Islet of Langerhans (tissue), 1 donor: Measurements from ENCODE around the gene MCCC2.
A peak's percentile ranks its signal among the peaks of the same experiment; 100 is the strongest.
"Not testable (repeated sequence)": the region's sequence is repeated elsewhere in the genome, so short reads cannot be mapped to it uniquely, and the experiment has no call there.

ENCODE experiments used
- FAIRE-seq: peaks from one replicate; lab custom pipeline; 2011; peaks lifted over from hg19 to GRCh38; lab: Jason Lieb, UNC

The MCCC2 gene

DNA sequence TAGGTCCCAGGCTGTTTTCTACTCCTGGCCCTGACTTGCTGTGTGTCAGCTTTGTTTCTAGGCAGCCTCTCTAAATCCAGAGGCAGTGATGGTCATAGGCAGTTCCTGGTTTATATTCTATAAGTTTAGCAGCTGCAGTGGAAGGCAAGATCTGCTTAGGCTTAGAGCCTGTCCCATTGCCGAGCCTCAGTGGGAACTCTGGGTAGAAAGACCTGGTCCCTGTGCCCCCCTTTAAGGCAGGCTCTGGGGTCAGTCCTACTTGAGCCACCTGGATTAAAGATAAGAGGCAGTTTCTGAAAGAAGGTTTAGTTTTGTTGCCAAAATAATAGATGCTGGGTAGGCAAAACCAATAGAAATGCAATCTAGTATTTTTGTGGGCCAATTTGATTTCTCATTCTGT, 13.6 kb downstream of the MCCC2 start:
- FAIRE-seq: no peak

DNA sequence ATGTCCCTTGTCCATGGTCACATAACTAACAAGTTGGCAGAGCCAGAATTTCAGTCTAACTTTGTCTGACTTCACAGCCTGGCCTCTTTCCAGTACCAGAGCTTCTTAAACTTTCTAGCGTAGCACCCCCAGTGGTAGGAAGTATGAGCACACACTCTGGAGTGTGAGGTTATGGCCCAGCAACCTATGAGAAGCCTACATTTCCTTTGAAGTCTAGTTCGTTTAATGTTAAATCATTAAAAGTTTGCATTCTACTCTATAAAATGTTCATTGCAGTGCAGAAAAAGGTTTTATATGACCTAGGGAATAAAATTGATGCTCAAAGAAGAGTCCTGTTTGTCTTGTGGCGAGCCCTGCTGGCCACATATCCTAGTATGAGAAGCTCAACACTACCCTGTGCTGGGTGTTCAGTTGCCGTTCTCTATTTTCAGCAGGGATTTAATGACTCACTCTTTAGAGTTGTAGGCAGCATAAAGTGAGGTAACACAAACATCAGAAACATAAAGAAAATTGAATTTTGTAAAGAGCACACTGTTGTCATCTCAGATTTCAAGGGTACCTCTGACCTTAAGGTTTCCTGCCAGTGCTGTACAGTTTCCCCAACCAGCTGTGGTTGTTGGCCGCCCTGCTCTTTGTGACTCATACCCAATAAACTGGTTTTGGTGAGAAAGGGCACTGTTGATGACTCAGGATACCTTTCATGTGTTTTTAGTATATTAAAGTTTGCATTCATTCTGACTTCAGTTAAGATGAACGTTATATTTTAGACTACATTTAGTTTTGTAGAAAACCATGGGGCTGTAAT, 14.3 kb downstream of the MCCC2 start:
- no peak for FAIRE-seq

DNA sequence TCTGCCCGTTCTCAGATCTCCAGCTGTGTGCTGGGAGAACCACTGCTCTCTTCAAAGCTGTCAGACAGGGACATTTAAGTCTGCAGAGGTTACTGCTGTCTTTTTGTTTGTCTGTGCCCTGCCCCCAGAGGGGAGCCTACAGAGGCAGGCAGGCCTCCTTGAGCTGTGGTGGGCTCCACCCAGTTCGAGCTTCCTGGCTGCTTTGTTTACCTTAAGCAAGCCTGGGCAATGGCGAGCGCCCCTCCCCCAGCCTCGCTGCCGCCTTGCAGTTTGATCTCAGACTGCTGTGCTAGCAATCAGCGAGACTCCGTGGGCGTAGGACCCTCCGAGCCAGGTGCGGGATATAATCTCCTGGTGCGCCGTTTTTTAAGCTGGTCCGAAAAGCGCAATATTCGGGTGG, 22.8 kb downstream of the MCCC2 start:
- FAIRE-seq: not testable (repeated sequence)

DNA sequence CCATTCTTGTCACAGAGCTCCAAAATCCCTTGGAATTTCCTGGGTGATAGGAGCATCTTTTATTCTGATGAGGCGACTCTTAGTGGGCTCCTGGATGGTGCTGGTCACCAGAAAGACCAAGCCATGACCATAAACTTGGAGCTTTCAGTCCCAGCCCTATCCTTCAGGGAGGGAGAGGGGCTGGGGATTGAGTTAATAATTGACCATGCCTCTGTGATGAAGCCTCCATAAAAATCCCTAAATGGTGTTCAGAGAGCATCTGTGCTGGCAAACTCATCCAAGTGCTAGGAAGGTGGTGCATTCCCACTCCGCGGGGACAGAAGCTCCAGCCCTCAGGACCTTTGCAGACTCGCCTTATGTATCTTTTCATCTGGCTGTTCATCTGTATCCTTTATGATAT, 28.7 kb downstream of the MCCC2 start:
- no peak for FAIRE-seq

DNA sequence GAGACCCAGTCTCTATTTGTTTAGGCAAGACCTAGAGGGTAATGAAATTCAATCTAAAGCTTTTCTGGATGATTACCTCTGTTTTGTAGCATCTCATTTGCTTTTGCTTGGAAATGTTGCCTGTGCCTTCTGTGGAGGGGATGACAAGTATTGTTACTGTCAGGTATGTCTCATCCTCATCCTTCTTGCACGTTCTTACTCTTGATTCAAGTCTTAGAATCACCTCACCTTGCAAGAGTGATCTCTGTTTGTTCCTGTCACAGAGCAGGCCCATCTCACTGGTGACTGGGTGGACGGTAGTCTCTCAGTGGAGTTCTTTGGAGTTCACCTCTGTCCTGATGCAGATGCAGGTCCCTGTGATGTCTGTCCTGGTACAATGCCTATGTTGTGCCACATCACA, 33.5 kb downstream of the MCCC2 start:
- FAIRE-seq: no peak

DNA sequence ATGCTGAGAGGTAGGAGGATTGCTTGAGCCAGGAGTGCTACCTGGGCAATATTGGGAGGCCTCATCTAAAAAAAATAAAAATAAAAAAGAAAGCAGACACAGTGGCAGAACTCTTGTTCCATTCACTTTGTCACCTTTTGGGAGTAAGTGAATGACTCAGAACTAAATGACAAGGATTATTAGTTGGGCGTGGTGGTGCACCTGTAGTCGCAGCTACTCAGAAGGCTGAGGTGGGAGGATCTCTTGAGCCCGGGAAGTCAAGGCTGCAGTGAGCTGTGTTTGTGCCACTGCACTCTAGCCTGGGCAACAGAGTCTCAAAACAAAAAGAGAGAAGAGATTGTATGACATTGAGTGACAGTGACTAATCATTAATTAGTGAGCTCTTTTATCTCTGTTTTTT, 34.1 kb downstream of the MCCC2 start:
- FAIRE-seq: no peak

DNA sequence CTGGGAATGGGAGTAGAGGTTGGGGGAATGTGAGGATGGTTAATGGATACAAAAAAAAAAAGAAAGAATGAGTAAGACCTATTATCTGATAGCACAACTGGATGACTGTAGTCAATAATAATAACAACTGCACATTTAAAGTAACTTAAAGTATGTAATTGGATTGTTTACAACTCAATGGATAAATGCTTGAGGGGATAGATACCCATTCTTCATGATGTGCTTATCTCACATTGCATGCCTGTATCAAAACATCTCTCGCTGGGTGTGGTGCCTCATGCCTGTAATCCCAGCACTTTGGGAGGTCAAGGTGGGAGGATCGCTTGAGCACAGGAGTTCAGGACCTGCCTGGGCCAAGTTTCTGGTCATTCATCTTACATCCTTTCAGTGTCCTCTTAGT, 34.6 kb downstream of the MCCC2 start:
- FAIRE-seq: no peak

DNA sequence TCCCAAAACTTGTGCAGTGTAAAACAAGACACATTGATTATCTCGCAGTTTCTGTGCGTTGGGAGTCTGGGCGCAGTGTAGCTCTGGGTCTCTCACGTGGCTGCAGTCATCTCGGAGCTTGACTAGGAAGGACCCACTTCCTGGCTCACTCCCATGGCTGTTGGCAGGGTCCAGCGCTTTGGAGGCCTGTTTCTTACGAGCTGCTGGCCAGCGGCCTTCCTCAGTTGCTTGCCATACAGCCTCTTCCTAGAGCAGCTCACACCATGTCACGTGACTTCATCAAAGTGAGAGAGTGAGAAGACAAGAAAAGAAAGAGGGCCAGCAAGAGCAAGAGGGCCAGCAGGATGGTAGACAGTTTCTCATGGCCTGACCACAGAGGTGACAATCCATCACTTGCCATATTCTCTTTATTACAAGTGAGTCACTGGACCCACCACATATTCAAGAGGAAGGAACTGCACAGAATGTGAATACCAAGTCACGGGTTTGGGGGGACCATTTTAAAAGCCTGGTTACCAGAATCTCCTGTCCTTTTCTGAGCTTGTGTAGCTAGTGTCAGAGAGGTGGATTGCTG, 36.2 kb downstream of the MCCC2 start:
- FAIRE-seq: no peak

DNA sequence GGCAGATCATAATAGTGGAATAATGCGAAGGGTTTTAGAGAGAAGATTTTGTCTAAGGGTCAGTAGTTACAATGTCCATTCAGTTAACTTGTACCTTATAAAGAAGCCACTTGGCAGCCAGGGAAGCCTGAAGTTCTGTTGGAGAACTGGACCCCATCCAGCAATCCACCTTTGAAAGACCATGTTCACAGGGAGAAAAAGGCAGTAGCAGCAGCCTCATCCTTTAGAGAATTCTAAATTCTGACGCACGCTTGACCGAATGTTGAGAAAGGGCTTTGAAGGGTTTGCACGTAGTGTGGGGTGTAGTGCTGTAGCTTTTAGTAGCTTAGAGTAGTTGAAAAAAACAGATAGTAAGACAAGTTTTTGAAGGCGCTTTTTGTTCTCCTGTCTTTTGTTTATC, 42.8 kb downstream of the MCCC2 start:
- FAIRE-seq: no peak

DNA sequence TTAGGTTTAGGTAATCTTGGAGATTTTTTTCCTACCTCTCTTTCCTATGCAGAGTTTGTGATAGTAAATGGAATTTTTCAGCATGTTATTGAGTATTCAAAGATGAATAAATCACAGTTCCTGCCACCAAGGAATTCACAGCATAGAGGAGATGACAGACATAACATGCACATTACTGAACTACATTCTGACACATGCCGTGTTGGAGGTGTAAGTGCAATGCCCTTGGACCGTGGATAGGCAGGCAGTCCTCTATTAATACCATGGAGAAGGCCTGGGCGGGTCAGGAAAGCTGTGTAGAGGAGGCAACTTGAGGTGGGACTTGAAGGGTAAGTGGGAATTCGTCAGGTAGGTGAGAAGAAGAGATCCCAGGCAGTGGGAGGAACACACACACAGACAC, 43.9 kb downstream of the MCCC2 start:
- no peak for FAIRE-seq

DNA sequence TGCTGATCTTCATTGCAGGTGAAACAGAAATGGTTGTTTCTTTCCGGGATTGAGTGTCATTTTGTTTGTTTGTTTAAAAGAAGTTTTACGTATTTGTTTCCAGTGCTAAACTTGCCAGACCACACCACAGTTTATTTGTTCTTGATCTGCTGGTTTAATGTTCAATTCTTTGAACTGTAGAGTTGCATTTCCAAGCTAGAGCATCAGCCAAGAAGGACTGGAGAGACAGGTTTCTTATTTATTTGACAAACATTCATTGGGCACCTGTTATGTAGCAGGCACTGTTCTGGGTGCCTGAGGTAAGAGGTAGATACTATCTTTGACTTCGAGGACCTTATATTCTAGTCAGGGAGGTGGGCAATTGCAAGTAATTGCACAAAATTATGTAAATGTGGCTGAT, 45.0 kb downstream of the MCCC2 start:
- FAIRE-seq: no peak

DNA sequence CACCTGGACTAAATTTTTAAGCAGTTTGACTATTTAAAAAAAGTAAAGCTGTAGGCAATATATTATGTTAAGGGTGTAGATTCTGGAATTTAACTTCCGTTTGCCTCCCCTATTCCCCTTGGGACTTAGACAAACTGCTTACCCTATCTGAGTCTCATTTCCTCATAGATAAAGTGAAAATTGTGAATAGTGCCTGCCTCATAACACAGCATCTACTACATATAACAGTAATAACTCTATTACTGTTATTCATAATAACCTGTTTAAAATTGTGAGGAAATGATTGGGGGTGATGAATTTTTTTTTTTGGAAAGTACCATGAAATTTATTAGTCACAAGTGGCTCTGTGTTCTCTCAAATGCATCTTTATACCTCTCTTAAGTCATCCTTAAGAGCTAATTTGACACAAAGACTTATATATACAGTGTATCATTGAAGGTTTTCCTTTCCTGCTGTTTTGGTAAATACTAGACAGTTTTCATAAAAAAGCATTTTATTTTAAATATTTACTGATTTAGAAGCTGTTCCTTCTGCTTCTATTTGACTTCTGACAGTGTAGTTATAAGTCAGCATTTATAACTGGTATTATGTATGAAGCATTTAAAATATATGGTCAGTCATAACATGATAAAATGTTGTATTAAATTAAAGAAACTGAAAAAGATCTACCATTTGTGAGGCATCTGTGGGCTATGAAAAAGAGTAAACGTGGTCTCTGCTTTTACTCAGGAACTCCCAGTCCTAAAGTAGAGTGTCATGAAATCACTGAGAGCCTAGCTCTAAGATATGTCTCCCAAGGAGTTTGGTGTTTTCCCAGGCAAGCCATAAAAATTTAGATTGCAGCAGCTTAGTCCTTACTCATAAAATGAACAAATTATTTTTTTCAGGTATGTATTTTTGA, 46.4 kb downstream of the MCCC2 start:
- FAIRE-seq: no peak

DNA sequence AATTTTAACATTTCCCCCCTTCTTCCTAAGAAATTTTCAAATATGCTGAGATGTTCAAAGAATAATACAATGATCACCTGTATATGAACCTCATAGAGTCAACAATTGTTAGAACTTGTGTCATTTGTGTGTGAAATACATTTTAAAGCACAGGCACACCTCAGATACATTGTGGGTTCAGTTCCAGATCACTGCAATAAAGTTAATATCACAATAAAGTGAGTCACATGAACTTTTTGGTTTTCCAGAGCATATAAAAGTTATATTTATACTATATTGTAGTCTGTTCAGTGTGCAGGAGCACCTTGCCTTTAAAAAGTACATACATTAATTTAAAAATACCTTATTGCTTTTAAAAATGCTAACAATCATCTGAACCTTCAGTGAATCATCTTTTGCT, 50.0 kb downstream of the MCCC2 start:
- no peak for FAIRE-seq

DNA sequence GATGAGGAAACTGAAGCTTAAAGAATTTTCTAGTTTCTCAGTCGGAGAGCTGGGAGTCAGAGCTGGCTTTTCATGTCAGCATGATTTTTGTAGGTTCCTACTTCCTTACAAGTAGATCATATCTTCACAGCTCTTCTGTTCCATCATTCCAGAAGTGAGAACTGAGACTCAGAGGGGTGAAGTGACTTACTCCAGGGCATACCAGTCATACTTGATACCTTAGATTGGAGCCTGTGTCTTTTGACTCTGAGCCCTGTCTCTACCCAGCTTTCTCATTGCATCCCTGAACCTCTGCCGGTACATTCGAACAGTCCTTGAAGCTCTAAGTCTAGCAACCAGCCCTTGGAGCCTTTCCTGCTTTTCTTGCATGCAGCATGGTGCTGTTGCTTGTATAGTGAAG, 53.3 kb downstream of the MCCC2 start:
- no peak for FAIRE-seq

DNA sequence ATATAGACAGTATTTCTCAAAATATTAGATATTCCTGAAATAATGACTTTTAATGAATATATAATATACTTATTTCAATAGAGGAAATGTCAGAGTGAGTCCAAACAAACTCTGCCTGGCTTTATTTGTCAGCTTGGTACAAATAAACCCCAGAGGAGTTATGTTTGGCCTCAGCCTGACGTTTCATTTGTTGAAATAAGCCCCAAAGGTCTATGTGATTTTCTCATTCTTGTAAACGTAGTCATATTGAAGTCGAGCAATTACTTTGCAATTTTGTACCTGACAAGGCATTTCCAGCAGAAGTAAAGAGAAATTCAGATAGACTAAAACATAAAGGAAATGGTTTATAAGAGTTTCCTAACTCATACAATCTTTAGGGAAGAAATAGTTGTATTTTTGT, 57.9 kb downstream of the MCCC2 start:
- no peak for FAIRE-seq

DNA sequence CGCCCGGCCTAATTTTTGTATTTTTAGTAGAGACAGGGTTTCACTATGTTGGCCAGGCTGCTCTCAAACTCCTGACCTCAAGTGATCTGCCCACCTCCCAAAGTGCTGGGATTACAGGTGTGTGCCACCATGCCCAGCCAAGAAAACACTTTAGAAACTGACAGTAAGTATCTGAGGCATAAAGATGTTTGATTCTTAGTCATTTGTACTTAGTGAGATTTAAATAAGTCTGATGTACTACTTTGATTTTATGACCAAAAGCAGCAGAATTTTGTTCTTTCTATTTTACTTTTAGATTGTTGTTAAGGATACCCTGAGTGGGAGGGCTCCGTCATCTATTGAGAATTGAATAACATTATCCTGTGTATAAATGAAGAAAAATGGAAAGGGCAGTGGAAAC, 63.8 kb downstream of the MCCC2 start:
- not testable (repeated sequence) for FAIRE-seq

DNA sequence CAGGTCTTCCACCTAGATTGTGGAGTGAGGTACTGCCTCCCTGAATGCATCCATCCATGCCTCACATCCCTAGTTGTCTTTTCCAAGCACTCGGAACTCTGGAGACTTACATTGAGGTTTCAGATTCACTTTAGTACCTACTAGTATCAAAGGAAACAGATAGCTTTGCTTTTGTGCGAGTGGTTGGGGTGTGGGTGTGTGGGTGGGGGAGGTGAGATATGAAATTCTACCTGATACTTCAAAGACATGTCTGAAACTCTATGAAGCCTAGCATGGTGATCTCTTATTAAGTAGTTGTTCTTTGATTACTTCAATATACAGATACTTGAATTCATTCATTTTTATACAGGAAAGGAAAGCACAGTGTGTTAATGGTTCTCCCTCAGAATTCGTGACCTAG, 64.4 kb downstream of the MCCC2 start:
- FAIRE-seq: no peak

DNA sequence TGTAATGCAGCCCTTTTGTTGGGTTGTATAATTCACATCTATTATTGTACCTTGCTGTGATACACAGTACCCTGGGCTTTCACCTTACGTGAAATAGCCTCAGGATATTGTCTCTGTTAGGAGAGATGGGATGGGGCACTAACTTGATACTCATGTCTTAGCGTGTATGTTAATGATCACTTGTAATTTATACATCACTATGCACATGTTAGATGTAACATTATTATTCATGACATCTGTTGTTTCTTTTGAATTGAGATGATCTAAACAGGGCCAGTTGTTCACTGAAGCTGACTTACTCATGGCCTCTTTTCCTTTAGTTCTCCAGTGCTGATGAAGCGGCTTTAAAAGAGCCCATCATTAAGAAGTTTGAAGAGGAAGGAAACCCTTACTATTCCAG, 65.2 kb downstream of the MCCC2 start:
- no peak for FAIRE-seq

DNA sequence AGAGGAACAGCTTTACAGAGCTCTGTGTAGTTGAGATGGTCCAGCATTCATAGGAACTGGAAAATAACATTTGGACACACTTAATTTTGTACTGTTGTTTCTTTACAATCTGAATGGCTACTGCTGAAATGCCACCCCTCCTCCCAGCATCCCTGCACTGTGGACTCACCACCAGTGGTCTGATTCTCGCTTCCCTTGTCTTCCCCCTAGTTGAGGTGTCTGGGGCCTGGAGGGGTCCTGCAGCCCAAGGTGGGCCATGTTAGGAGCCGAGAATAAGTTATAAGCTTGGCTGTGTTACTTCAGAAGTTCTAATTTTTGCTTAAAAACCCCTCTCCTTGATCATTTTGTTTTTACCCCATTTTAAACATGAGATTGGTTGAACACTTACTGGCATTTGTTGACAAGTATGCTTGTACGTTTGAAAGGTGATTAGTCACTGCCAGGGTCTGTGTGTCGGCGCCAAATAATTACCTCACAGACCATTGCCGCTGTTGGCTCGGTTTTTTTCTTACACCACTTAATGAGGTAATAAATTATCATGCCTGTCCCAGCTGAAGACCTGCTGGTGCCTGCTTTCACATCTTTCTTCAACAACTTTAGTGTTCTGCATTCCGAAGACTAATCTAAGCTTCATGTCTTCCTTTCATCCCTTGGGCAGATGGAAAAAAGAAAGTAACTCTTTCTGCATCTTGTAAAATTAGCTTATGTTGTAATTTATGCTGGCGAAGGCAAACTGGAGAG, 65.8 kb downstream of the MCCC2 start:
- FAIRE-seq: peak; percentile 5

DNA sequence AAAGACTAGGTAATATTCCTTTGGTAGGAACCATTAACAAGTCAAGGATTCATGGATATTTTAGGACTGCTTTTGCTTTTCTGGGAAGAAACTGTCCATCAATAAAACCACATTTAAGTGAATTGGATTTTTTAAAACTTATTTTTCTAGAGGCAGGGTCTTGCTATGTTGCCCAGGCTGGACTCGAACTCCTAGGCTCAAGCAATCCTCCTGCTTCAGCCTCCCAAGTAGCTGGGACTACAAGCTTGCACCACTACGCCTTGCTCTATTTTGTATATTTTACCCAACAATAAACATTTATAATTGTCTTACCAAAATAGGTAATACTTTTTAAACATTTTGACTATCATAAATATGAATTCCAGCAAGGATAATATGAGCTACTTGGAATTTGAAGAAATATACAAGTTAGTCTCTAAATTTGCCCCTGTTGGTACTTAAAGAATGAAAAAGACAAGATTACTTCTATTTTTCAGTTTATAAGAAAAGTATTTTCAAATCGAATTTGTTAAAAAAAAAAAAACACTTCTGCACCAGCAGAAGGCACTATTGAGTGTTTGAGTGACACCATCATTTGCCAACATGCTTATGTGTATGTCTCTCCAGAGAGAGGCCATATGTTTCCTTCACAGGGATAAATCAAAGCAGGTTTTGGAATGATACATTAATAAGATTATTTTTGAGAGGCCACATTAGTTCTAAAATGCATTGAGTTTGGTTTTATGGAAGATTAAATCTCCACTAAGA, 71.9 kb downstream of the MCCC2 start:
- FAIRE-seq: no peak

DNA sequence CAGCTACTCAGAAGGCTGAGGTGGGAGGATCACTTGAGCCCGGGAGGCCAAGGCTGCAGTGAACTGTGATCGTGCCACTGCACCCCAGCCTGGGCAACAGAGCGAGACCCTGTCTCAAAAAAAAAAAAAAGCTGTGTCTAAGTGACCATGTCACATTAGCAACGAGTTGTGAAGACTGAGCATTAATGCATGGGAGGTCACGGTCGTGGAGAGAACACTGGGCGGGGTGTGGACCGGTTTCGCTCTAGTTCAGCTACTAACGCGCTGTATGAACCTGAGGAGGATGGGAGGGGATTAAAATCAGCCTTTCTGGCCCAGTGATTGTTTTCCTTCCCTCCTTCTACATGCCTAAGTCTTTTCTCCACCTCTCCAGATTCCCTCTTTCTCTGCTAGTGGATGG, 75.2 kb downstream of the MCCC2 start:
- no peak for FAIRE-seq
